ENCODE results near the gene SEMA6D.

DNA sequence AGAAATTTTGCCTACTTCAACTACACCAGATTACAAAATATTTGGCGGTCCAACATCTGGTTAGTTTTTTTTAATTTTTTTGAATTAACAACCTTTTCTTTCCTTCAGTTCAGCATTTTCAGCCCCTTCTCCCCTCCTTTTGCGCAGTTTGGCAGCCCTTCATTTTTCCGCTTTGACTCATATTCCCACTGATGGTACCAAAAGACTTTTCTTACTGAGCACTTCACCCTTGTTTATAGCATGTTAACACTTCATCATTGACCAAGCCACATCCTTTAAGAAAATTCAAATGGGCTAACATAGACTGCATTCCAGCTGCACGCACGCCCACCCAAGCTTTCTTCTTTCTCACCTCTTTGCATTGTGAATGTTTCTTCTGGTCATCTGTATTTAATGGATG lies 49.7 kb downstream of the SEMA6D start:
- TF ChIP-seq, protein P1, sequence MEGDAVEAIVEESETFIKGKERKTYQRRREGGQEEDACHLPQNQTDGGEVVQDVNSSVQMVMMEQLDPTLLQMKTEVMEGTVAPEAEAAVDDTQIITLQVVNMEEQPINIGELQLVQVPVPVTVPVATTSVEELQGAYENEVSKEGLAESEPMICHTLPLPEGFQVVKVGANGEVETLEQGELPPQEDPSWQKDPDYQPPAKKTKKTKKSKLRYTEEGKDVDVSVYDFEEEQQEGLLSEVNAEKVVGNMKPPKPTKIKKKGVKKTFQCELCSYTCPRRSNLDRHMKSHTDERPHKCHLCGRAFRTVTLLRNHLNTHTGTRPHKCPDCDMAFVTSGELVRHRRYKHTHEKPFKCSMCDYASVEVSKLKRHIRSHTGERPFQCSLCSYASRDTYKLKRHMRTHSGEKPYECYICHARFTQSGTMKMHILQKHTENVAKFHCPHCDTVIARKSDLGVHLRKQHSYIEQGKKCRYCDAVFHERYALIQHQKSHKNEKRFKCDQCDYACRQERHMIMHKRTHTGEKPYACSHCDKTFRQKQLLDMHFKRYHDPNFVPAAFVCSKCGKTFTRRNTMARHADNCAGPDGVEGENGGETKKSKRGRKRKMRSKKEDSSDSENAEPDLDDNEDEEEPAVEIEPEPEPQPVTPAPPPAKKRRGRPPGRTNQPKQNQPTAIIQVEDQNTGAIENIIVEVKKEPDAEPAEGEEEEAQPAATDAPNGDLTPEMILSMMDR (IDR thresholded peaks at IDR 0.05): no peak
- no peak for TF ChIP-seq POLR2A (IDR thresholded peaks at IDR 0.05)
